ENCODE data around the gene SLIT3.

DNA sequence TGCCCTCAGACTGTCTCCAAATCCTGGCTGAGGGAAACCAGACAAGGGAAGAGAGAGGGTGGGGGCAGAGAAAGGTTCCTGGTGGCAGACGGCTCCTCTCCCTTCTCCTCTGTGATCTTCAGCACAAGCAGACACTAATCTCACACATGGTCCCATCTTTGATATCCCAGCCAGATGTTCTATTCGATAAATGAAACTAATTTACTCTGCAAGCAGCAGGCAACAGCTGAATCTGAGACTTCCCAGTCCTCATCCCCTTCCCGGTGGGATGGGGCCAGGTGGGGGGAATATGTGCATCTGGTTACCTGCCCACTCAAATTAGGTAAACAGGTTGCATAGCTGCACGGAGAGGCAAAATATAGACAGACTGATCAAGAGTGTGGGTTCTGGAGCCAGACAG, 512.8 kb downstream of the SLIT3 start:
- TF ChIP-seq POLR2AphosphoS5 (IDR thresholded peaks at IDR 0.05; ENCODE audit: low read depth, low read length) (no peak), RCOR1 (IDR thresholded peaks at IDR 0.05; ENCODE audit: low read length) (peak; percentile 55; the same call in 1 of the 2 replicates)
- TF ChIP-seq, protein P1, sequence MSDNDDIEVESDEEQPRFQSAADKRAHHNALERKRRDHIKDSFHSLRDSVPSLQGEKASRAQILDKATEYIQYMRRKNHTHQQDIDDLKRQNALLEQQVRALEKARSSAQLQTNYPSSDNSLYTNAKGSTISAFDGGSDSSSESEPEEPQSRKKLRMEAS (IDR thresholded peaks at IDR 0.05; ENCODE audit: low read depth), result no peak
- TF ChIP-seq, protein P2, sequence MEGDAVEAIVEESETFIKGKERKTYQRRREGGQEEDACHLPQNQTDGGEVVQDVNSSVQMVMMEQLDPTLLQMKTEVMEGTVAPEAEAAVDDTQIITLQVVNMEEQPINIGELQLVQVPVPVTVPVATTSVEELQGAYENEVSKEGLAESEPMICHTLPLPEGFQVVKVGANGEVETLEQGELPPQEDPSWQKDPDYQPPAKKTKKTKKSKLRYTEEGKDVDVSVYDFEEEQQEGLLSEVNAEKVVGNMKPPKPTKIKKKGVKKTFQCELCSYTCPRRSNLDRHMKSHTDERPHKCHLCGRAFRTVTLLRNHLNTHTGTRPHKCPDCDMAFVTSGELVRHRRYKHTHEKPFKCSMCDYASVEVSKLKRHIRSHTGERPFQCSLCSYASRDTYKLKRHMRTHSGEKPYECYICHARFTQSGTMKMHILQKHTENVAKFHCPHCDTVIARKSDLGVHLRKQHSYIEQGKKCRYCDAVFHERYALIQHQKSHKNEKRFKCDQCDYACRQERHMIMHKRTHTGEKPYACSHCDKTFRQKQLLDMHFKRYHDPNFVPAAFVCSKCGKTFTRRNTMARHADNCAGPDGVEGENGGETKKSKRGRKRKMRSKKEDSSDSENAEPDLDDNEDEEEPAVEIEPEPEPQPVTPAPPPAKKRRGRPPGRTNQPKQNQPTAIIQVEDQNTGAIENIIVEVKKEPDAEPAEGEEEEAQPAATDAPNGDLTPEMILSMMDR (IDR thresholded peaks at IDR 0.05), result no peak
- TF ChIP-seq, protein P3, sequence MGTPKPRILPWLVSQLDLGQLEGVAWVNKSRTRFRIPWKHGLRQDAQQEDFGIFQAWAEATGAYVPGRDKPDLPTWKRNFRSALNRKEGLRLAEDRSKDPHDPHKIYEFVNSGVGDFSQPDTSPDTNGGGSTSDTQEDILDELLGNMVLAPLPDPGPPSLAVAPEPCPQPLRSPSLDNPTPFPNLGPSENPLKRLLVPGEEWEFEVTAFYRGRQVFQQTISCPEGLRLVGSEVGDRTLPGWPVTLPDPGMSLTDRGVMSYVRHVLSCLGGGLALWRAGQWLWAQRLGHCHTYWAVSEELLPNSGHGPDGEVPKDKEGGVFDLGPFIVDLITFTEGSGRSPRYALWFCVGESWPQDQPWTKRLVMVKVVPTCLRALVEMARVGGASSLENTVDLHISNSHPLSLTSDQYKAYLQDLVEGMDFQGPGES (IDR thresholded peaks at IDR 0.05; ENCODE audit: low read depth, low read length), result no peak

Data from SK-N-SH (cell line).